Heart right ventricle (tissue), 16 donors: ENCODE data around the gene DNPEP. TPM values are rescaled to one million over a fixed set of nuclear protein-coding genes. Genes with fewer than 3 reads are reported as not detected.

ENCODE experiments used
- ATAC-seq, 8 donors: fragments of 200-7000 bp; cut with Tn5 transposase; one replicate each; pipeline ENCODE4 v1.9.1; 2020; ENCODE audit warnings: mild to moderate bottlenecking in 8 of 8, moderate library complexity in 8 of 8, moderate number of reproducible peaks in 1 of 8
- DNase-seq, 2 donors: peaks; one replicate each; pipeline ENCODE4 v3.0.0-alpha.2; 2020
- H3K27ac ChIP-seq, 10 donors: fragments of 200-600 bp; sonication (generic) in 2 of 10; one replicate each; pipeline versions ENCODE4 v1.5.0 to v1.8.0; 2020 to 2022; ENCODE audit warnings: mild to moderate bottlenecking in 3 of 10
- H3K27me3 ChIP-seq, 7 donors: fragments of 200-600 bp; one replicate each; pipeline ENCODE4 v1.8.0; 2021 to 2022; ENCODE audit warnings: mild to moderate bottlenecking in 2 of 7
- H3K36me3 ChIP-seq, 9 donors: fragments of 200-600 bp; sonication (generic) in 1 of 9; one replicate each; pipeline versions ENCODE4 v1.5.0 to v1.8.0; 2020 to 2022; ENCODE audit warnings: mild to moderate bottlenecking in 2 of 9
- H3K4me1 ChIP-seq, 9 donors: fragments of 200-600 bp; sonication (generic) in 1 of 9; one replicate each; pipeline versions ENCODE4 v1.5.0 to v1.8.0; 2020 to 2022; ENCODE audit warnings: mild to moderate bottlenecking in 4 of 9
- H3K4me3 ChIP-seq, 10 donors: fragments of 200-600 bp; sonication (generic) in 2 of 10; one replicate each; pipeline versions ENCODE4 v1.5.0 to v1.8.0; 2020 to 2022; ENCODE audit warnings: mild to moderate bottlenecking in 7 of 10, moderate library complexity in 2 of 10
- H3K9me3 ChIP-seq, 11 donors: fragments of 200-600 bp in 10 of 11; sonication (generic) in 2 of 11; one replicate each; pipeline versions ENCODE4 v1.5.0 to v1.8.0; 2013 to 2022; ENCODE audit warnings: mild to moderate bottlenecking in 2 of 11, control low read depth in 1 of 11, moderate library complexity in 1 of 11
- WGBS, 2 donors: extraction: QIAGEN DNeasy Blood & Tissue Kit; methylation state at CpG; one replicate each; pipeline ENCODE4 v1.1.7; 2013; ENCODE audit warnings: inconsistent platforms in 1 of 2; 5-methylcytosine and 5-hydroxymethylcytosine counted together
- intact Hi-C, 10 donors: fragments of 100-400 bp; cut with DNase I; formaldehyde crosslinking; loops; one replicate each; pipeline versions ENCODE4 v1.11.1 to v1.14.2; 2022
- polyA plus RNA-seq, 2 donors: library from polyadenylated mRNA; stranded (reverse); fragments of 200-250 nt; gene quantifications; one replicate each; pipeline ENCODE4 v1.2.3, GENCODE V29; 2013
- total RNA-seq, 10 donors: library from RNA; stranded (reverse); fragmentation: NEBNext Ultra II Directional in 3 of 10; extraction: Animal tissue kit (Norgen Biotek cat#: 25700) in 3 of 10; gene quantifications; one replicate each; pipeline versions ENCODE4 v1.2.1 to v1.2.4, GENCODE V29; 2021 to 2023
- TF ChIP-seq, protein P1 (sequence below), 9 donors: fragments of 200-600 bp; sonication (generic) in 2 of 9; IDR thresholded peaks; one replicate each; pipeline versions ENCODE4 v1.5.0 to v1.8.0; 2021 to 2022; ENCODE audit warnings: antibody characterized with exemption in 9 of 9, mild to moderate bottlenecking in 5 of 9, moderate library complexity in 1 of 9
- donor health status: Arrhythmogenic right ventricular cardiomyopathy.
- donor health status: ischemic (EF 13 %, LVEDD 7.1; RV severe dilation, severe dysfunction).
- donor health status: healthy with polysubstance abuse.
- donor health status: DM: no; HTN: yes; CAD: no.
- donor health status: DM: no; HTN: no; CAD: no.
- donor health status: ischemic (EF 25% LVEDD 6.9; RV normal size, moderate dysfunction).
- donor health status: ischemic (EF 25% LVEDD 5.7; RV mildly dilated, moderate dysfunction).
- donor health status: healthy.
- donor health status: DM: yes; HTN: yes; CAD: no.
- donor health status: Ischemic cardiomyopathy.
- donor health status: ischemic (EF 35%, LVEDD 5.7; RV mildly dilated, moderate dysfunction).
- donor health status: nonischemic (EF 11% LVEDD 7.7; RV severe dilation, severe dysfunction).
- donor health status: DM: yes; HTN: yes; CAD: no.
- donor health status: PGD.
- donor health status: ischemic (EF 29% LVEDD 5.4; RV normal size, mild dysfunction).
- donor health status: nonischemic (EF 23%, LVEDD 6.1; RV moderate dilation, normal function).

DNPEP gene
- total and polyA plus RNA-seq, 12 donors: 56.1 to 110 (median 71.2) TPM

DNA sequence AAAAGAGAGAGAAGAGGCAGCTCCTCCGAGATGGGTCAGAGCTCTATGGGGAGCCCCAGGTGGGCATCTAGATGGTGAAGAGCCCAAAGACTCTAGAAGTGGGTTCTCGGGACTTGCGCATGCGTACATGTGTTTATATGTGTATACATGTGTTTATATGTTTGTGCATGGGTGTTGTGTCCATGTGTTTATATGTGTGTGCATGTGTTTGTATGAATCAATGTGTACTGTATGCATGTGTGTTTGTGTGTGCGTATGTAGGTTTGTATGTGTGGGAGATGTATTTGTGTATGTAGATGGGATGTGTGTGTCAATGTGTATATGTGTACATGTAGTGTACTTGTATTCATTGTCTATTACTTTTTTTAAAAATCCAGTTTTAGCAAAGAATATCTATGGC lies 25.6 kb downstream of the DNPEP start:
- intact Hi-C loops: loop anchor here in 1 of 10 donors (10.0 kb wide), 1 partner anchor 187 kb away; the partner anchor contains the start of genes CNPPD1, RETREG2 and SLC23A3
- no peak for ATAC-seq

DNA sequence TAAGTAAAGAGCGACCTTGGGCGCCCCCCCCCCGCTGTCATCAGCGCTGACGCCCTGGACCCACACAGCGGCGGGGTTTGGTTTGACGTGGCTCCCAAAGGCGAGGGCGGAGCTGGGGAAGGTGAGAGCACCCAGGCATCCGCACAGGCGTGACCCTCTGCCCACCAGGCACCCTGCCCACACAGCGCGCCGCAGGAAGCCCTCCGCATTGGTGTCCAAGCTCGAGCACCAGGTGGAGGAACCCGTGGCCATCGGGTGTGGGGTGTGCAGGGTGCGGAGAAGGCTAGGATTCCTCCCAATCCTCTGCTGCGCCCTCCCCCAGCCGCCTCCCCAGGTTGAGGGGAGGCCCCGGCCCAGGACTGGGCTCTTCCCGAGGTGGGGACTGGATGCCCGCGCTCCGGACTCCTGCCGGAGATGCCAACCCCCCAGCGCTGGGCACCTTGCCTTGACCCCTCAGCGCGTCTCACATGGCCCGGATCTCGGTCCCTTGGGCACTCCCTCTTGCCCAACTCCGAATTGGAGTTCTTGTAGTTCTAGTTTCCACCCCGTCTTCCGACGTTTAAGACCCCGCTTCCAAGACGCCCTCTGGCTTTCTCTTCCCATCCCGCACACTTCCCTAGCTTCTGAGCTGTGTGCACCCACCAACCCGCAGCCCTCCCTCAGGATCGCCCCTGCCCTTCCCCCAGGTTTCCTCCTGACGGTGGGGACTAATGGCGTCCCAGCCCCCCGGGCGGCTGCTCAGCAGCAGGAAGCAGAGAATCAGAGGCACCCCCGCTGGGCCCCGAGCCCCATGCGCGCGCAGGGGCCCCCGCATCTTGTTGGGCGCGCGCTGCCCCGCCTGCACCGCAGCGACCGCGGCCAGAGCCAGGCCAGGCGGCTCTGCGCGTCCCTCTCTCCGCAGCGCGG lies 29.3 kb downstream of the DNPEP start:
- no peaks in the 10 kb centered on the region for H3K36me3 ChIP-seq
- peak in 3 of 8 donors; percentile 19 to 42 (median 28) for ATAC-seq
- no peak overlapping the region for H3K27ac ChIP-seq
- intact Hi-C loops: no loop called here
- DNase-seq: no peak
- peaks cover 9 to 66% (median 51%) of the 10 kb centered on the region in 7 donors for H3K27me3 ChIP-seq
- no peaks in the 10 kb centered on the region for H3K9me3 ChIP-seq
- WGBS, 2 donors: 3% methylated on average over 61 to 66 of the region's 66 CpGs
- peaks cover 0 to 31% (median 11%) of the 10 kb centered on the region in 9 donors for H3K4me1 ChIP-seq
- TF ChIP-seq, protein P1, sequence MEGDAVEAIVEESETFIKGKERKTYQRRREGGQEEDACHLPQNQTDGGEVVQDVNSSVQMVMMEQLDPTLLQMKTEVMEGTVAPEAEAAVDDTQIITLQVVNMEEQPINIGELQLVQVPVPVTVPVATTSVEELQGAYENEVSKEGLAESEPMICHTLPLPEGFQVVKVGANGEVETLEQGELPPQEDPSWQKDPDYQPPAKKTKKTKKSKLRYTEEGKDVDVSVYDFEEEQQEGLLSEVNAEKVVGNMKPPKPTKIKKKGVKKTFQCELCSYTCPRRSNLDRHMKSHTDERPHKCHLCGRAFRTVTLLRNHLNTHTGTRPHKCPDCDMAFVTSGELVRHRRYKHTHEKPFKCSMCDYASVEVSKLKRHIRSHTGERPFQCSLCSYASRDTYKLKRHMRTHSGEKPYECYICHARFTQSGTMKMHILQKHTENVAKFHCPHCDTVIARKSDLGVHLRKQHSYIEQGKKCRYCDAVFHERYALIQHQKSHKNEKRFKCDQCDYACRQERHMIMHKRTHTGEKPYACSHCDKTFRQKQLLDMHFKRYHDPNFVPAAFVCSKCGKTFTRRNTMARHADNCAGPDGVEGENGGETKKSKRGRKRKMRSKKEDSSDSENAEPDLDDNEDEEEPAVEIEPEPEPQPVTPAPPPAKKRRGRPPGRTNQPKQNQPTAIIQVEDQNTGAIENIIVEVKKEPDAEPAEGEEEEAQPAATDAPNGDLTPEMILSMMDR (IDR thresholded peaks at IDR 0.05): no peak
- peak overlapping the region in 8 of 10 donors; percentile 15 to 40 (median 31) for H3K4me3 ChIP-seq

More for the DNA sequence above, 25.6 kb downstream of the DNPEP start:
- DNase-seq: no peak
- H3K4me3 ChIP-seq: no peak overlapping the region
- WGBS, 2 donors: 95% methylated on average over 5 of the region's 5 CpGs
- no peaks in the 10 kb centered on the region for H3K36me3 ChIP-seq
- peaks cover 0 to 30% (median 11%) of the 10 kb centered on the region in 9 donors for H3K4me1 ChIP-seq
- H3K27ac ChIP-seq: no peak overlapping the region
- TF ChIP-seq, protein P1 (IDR thresholded peaks at IDR 0.05): no peak
- H3K9me3 ChIP-seq: no peaks in the 10 kb centered on the region
- H3K27me3 ChIP-seq: peaks cover 9 to 32% (median 24%) of the 10 kb centered on the region in 7 donors

DNA sequence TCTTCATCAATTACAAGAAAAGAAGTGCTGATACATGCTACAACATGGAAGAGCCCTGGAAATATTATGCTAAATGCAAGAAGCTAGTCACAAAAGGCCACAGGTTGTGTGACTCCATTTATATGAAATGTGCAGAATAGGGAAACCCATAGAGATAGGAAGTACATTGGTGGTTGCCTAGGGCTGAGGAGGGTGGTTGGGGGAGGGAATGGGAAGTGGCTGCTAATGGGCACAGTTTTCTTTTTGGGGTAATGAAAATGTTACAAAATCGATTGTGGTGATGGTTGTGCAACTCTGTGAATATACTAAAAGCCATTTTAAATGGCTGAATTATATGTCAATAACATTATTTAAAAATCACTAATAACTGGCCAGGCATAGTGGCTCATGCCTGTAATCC lies 30.9 kb downstream of the DNPEP start:
- H3K27me3 ChIP-seq: peaks cover 9 to 73% (median 56%) of the 10 kb centered on the region in 7 donors
- no peak for ATAC-seq
- 72% methylated on average over 1 of the region's 1 CpG for WGBS, 2 donors

DNA sequence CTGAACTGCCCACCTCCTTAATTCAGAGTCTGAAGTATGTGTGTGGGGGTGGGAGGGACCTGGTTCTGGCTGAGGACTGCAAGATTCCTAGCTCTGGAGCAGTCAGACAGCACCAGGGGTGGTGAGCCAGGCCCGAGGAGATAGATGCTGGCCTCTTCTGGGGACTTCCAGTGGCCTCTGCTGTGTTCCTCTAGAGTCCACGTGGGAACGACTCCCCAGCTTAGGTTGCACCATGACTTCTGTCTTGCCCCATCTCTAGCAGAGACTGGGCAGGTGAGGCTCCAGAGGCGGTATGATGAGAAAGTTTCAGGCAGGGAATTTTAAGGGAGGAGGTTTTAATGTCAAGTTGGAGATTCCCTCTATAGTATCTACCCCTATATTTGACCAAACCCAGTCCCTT lies 33.1 kb downstream of the DNPEP start:
- intact Hi-C loops: no loop called here
- Histone ChIP-seq H3K27me3 (peaks cover 9 to 84% (median 57%) of the 10 kb centered on the region in 7 donors), H3K4me1 (peaks cover 0 to 19% (median 10%) of the 10 kb centered on the region in 9 donors), H3K27ac (no peak overlapping the region), H3K9me3 (no peaks in the 10 kb centered on the region), H3K4me3 (no peak overlapping the region), H3K36me3 (no peaks in the 10 kb centered on the region)
- 69 to 80% methylated on average over 4 of the region's 4 CpGs for WGBS, 2 donors
- ATAC-seq (no peak), DNase-seq (no peak)
- TF ChIP-seq, protein P1 (IDR thresholded peaks at IDR 0.05): no peak

More for the DNA sequence above, 30.9 kb downstream of the DNPEP start:
- Histone ChIP-seq H3K36me3 (no peaks in the 10 kb centered on the region), H3K9me3 (no peaks in the 10 kb centered on the region), H3K4me1 (peaks cover 0 to 19% (median 10%) of the 10 kb centered on the region in 9 donors), H3K4me3 (no peak overlapping the region), H3K27ac (no peak overlapping the region)
- TF ChIP-seq, protein P1 (IDR thresholded peaks at IDR 0.05): no peak
- intact Hi-C loops: no loop called here
- DNase-seq: no peak
